ENCODE results near the gene UBR3.

Gene UBR3

GRCh38 chr2:170030040-170030439, 202.8 kb downstream of the UBR3 start:
- peaks cover 7% of the 10 kb centered on the region for H3K36me3 ChIP-seq
- H3K4me1 ChIP-seq (ENCODE audit: control insufficient read depth in 1 of 2, insufficient read depth in 1 of 2, low read depth in 1 of 2, low read length in 1 of 2), result peaks cover 0 to 11% of the 10 kb centered on the region in 2 experiments
- no peak for TF ChIP-seq CTCF (IDR thresholded peaks at IDR 0.05)
- no peaks in the 10 kb centered on the region for H3K9me3 ChIP-seq
- H3K27me3 ChIP-seq, result no peaks in the 10 kb centered on the region
- H3K4me3 ChIP-seq (ENCODE audit: low read depth in 1 of 2, low read length in 1 of 2), result no peak overlapping the region
- no peak overlapping the region for H3K27ac ChIP-seq

GRCh38 chr2:170031288-170031687, 204.0 kb downstream of the UBR3 start:
- no peak overlapping the region for H3K4me3 ChIP-seq (ENCODE audit: low read depth in 1 of 2, low read length in 1 of 2)
- peaks cover 7% of the 10 kb centered on the region for H3K36me3 ChIP-seq
- TF ChIP-seq CTCF (IDR thresholded peaks at IDR 0.05), result no peak
- H3K4me1 ChIP-seq (ENCODE audit: control insufficient read depth in 1 of 2, insufficient read depth in 1 of 2, low read depth in 1 of 2, low read length in 1 of 2), result peaks cover 0 to 11% of the 10 kb centered on the region in 2 experiments
- no peaks in the 10 kb centered on the region for H3K27me3 ChIP-seq
- H3K27ac ChIP-seq, result no peak overlapping the region
- no peaks in the 10 kb centered on the region for H3K9me3 ChIP-seq

GRCh38 chr2:170034596-170034995, 207.3 kb downstream of the UBR3 start:
- H3K4me3 ChIP-seq (ENCODE audit: low read depth in 1 of 2, low read length in 1 of 2), result no peak overlapping the region
- TF ChIP-seq CTCF (IDR thresholded peaks at IDR 0.05), result no peak

GRCh38 chr2:170038734-170039133, 211.5 kb downstream of the UBR3 start:
- no peaks in the 10 kb centered on the region for H3K27me3 ChIP-seq
- TF ChIP-seq CTCF (IDR thresholded peaks at IDR 0.05), result no peak

More at GRCh38 chr2:170034596-170034995, 207.3 kb downstream of the UBR3 start:
- peaks cover 0 to 10% of the 10 kb centered on the region in 2 experiments for H3K4me1 ChIP-seq (ENCODE audit: control insufficient read depth in 1 of 2, insufficient read depth in 1 of 2, low read depth in 1 of 2, low read length in 1 of 2)
- H3K36me3 ChIP-seq, result peaks cover 2% of the 10 kb centered on the region
- H3K27ac ChIP-seq, result no peak overlapping the region
- H3K9me3 ChIP-seq, result no peaks in the 10 kb centered on the region
- no peaks in the 10 kb centered on the region for H3K27me3 ChIP-seq

GRCh38 chr2:170039401-170040172, 212.3 kb downstream of the UBR3 start:
- Histone ChIP-seq H3K27ac (no peak overlapping the region), H3K4me3 (ENCODE audit: low read depth in 1 of 2, low read length in 1 of 2) (no peak overlapping the region), H3K9me3 (no peaks in the 10 kb centered on the region), H3K4me1 (ENCODE audit: control insufficient read depth in 1 of 2, insufficient read depth in 1 of 2, low read depth in 1 of 2, low read length in 1 of 2) (no peaks in the 10 kb centered on the region), H3K36me3 (no peaks in the 10 kb centered on the region), H3K27me3 (no peaks in the 10 kb centered on the region)
- no peak for TF ChIP-seq CTCF (IDR thresholded peaks at IDR 0.05)

More at GRCh38 chr2:170038734-170039133, 211.5 kb downstream of the UBR3 start:
- Histone ChIP-seq H3K4me3 (ENCODE audit: low read depth in 1 of 2, low read length in 1 of 2) (no peak overlapping the region), H3K36me3 (no peaks in the 10 kb centered on the region), H3K4me1 (ENCODE audit: control insufficient read depth in 1 of 2, insufficient read depth in 1 of 2, low read depth in 1 of 2, low read length in 1 of 2) (no peaks in the 10 kb centered on the region), H3K27ac (no peak overlapping the region), H3K9me3 (no peaks in the 10 kb centered on the region)

Measured in neutrophil (primary cell).